Fibroblast of peridontal ligament (primary cell): ENCODE results near the gene POLE2.
"Not testable (repeated sequence)": the region's sequence is repeated elsewhere in the genome, so short reads cannot be mapped to it uniquely, and the experiment has no call there.

ENCODE experiments used
- DNase-seq: peaks from one replicate; pipeline ENCODE4 v3.0.0-alpha.2; 2010; ENCODE audit errors: extremely low read depth

The POLE2 gene

GRCh38 chr14:49619273-49619672, 68.7 kb downstream of the POLE2 start:
- not testable (repeated sequence) for DNase-seq

DNA sequence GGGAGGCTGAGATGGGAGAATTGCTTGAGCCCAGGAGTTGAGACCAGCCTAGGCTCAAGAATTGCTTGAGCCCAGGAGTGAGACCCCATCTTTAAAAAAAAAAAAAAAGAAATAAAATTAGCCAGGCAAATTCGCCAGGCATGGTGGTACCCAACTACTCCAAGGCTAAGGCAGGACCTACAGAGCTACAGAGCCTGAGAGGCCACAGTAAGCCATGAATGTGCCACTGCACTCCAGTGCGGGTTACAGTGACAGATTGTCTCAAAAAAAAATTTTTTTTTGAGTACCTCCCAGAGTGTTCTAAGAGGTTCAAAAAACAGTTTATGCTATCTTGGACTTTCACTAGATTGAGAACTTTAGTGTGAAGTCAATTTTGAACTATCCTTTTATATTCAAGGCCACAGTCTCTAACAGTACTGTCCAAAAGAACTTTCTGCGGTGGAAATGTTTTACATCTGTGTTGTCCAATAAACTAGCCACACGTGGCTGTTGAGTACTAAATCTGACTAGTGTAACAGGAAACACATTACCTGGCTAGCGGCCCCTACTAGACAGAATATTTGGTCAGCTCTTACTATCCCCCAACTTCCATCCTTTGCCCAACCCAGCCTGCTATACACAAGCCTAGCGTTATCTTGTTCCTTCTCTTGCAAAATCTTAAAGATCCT, 70.0 kb downstream of the POLE2 start:
- no peak for DNase-seq

- DNase-seq: no peak
These were observed 72.2 kb downstream of the POLE2 start for GRCh38 chr14:49615776-49616175.

DNA sequence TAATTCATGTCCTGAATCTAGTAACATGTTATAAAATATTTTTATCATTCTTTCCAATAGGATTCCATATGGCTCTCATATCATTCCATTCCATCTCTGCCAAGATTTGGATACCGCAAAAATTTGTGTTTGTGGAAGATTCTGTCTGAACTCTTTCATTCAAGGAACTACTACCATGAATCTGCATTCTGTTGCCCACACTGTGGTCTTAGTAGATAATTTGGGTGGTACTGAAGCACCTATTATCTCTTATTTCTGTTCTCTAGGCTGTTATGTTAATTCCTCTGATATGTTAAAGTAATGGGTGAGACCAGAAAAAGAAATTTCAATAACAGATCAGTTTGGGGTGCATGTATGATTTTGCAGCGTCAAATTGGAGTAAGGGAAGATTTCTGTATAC, 73.8 kb downstream of the POLE2 start:
- no peak for DNase-seq

DNA sequence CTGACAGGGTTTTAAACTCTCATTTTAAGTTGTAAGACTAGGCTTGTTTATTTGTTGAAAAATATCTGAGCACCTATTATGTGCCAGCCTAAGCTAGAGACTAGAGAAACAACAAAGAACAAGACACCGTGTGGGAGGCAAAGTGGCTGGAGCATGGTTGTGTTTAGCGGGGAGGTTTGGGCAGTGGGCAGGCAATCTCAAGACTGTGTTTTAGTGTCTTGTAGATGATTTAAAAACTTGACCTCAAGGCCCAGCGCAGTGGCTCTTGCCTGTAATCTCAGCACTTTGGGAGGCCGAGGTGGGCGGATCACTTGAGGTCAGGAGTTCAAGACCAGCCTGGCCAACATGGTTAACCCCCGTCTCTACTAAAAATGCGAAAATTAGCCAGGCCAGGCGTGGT, 75.3 kb downstream of the POLE2 start:
- no peak for DNase-seq

DNA sequence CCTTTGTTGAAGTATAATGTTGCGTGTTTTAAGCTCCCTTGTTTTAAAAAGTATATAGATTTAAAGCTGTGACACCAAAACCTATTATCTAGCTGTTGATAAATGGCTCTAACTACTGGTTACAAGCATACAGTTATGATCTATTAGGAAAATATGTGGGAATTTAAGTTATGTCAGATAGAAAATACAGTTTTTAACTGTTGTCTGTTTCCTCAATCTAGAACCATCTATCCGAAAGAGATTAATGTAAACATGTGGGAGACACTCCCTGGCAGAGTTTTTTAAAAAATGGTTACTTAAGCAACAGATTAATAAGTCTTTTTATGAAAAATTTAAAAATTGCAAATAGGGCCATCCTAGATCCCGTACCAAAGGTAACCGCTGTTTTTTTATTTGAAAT, 75.8 kb downstream of the POLE2 start:
- DNase-seq: no peak

GRCh38 chr14:49607583-49607982, 80.4 kb downstream of the POLE2 start:
- no peak for DNase-seq

GRCh38 chr14:49598485-49599300, 89.3 kb downstream of the POLE2 start, which contains the start of gene LRR1:
TSS of gene LRR1 (plus strand) at chr14:49598940. CDS start at chr14:49599021, 81 bp downstream.
- peak; percentile 75 for DNase-seq

GRCh38 chr14:49598189-49598484, 89.9 kb downstream of the POLE2 start:
- DNase-seq: no peak

GRCh38 chr14:49594347-49595091, 93.5 kb downstream of the POLE2 start:
- DNase-seq: peak; percentile 67
